ENCODE measurements around the gene LSM14B.

The LSM14B gene

GRCh38 chr20:62163485-62163865 is 41.2 kb downstream of the LSM14B start:
- no peak for DNase-seq (ENCODE audit: insufficient read length, low spot score)
- no peak for TF ChIP-seq POLR2A (IDR thresholded peaks at IDR 0.05; ENCODE audit: low read depth, low read length)
- no peak for FAIRE-seq

GRCh38 chr20:62163986-62164762 is 41.9 kb downstream of the LSM14B start:
- DNase-seq (ENCODE audit: insufficient read length, low spot score) (no peak), FAIRE-seq (no peak)

GRCh38 chr20:62164879-62165761 is 42.8 kb downstream of the LSM14B start:
- DNase-seq (ENCODE audit: insufficient read length, low spot score) (no peak), FAIRE-seq (no peak)
- no peak for TF ChIP-seq POLR2A (IDR thresholded peaks at IDR 0.05; ENCODE audit: low read depth, low read length)

More at GRCh38 chr20:62163986-62164762, 41.9 kb downstream of the LSM14B start:
- no peak for TF ChIP-seq POLR2A (IDR thresholded peaks at IDR 0.05; ENCODE audit: low read depth, low read length)

- FAIRE-seq: no peak
- no peak for DNase-seq (ENCODE audit: insufficient read length, low spot score)
- no peak for TF ChIP-seq POLR2A (IDR thresholded peaks at IDR 0.05; ENCODE audit: low read depth, low read length)
These were observed 43.6 kb downstream of the LSM14B start for GRCh38 chr20:62165762-62166399.

GRCh38 chr20:62167474-62167873 is 45.2 kb downstream of the LSM14B start:
- TF ChIP-seq POLR2A (IDR thresholded peaks at IDR 0.05; ENCODE audit: low read depth, low read length): no peak
- no peak for DNase-seq (ENCODE audit: insufficient read length, low spot score)
- no peak for FAIRE-seq

- TF ChIP-seq POLR2A (IDR thresholded peaks at IDR 0.05; ENCODE audit: low read depth, low read length): no peak
- FAIRE-seq (no peak), DNase-seq (ENCODE audit: insufficient read length, low spot score) (no peak)
These were observed 45.8 kb downstream of the LSM14B start for GRCh38 chr20:62168061-62168460.

GRCh38 chr20:62168890-62169435 is 46.7 kb downstream of the LSM14B start:
- no peak for DNase-seq (ENCODE audit: insufficient read length, low spot score)
- TF ChIP-seq POLR2A (IDR thresholded peaks at IDR 0.05; ENCODE audit: low read depth, low read length): no peak
- no peak for FAIRE-seq

- no peak for TF ChIP-seq POLR2A (IDR thresholded peaks at IDR 0.05; ENCODE audit: low read depth, low read length)
- DNase-seq (ENCODE audit: insufficient read length, low spot score) (no peak), FAIRE-seq (no peak)
These were observed 48.3 kb downstream of the LSM14B start for GRCh38 chr20:62170536-62170935.

- FAIRE-seq (no peak), DNase-seq (ENCODE audit: insufficient read length, low spot score) (no peak)
- no peak for TF ChIP-seq POLR2A (IDR thresholded peaks at IDR 0.05; ENCODE audit: low read depth, low read length)
These were observed 49.0 kb downstream of the LSM14B start for GRCh38 chr20:62171245-62171644.

GRCh38 chr20:62172666-62173065 is 50.4 kb downstream of the LSM14B start:
- DNase-seq (ENCODE audit: insufficient read length, low spot score): no peak
- no peak for TF ChIP-seq POLR2A (IDR thresholded peaks at IDR 0.05; ENCODE audit: low read depth, low read length)
- FAIRE-seq: no peak

GRCh38 chr20:62174021-62174804 is 51.9 kb downstream of the LSM14B start:
- no peak for DNase-seq (ENCODE audit: insufficient read length, low spot score)
- FAIRE-seq: no peak
- TF ChIP-seq POLR2A (IDR thresholded peaks at IDR 0.05; ENCODE audit: low read depth, low read length): no peak

GRCh38 chr20:62174870-62175624 is 52.8 kb downstream of the LSM14B start:
- no peak for TF ChIP-seq POLR2A (IDR thresholded peaks at IDR 0.05; ENCODE audit: low read depth, low read length)

More at GRCh38 chr20:62174870-62175624, 52.8 kb downstream of the LSM14B start:
- DNase-seq (ENCODE audit: insufficient read length, low spot score) (no peak), FAIRE-seq (no peak)

Data from H54 (cell line).